Astrocyte (in vitro differentiated cells and primary cell): Measurements from ENCODE around the gene STXBP5.

Experiments
- EZH2 ChIP-seq: IDR thresholded peaks from 2 replicates; pipeline ENCODE4 v1.6.1; 2012; ENCODE audit warnings: mild to moderate bottlenecking, low read length, inconsistent platforms; ENCODE audit not compliant: insufficient read depth
- TF ChIP-seq, protein P1 (sequence below): IDR thresholded peaks from 2 replicates; pipeline ENCODE4 v1.5.1; 2011; ENCODE audit warnings: low read depth, mild to moderate bottlenecking, inconsistent platforms, low read length, moderate library complexity; ENCODE audit not compliant: insufficient read depth

DNA sequence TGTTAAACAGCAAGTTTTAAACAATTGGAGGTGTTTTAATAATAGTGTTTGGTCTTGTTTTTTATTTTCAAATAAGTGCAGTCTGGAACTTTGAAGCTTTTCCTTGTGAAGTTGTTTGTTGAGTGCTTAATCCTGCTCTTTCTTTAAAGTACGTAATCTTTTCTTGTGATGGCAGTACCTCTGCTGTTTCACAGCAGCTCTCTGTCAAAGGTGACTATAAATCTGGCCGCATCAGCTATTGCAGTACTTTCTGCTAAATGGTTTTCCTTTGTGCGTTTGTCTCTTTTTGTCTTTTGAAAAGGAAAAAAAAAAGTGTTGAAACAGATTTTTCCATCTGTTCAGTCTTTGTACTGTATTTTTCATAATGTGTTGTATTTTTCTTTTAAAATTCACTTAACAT is 12.7 kb downstream of the STXBP5 start:
- no peak for TF ChIP-seq EZH2
- TF ChIP-seq, protein P1, sequence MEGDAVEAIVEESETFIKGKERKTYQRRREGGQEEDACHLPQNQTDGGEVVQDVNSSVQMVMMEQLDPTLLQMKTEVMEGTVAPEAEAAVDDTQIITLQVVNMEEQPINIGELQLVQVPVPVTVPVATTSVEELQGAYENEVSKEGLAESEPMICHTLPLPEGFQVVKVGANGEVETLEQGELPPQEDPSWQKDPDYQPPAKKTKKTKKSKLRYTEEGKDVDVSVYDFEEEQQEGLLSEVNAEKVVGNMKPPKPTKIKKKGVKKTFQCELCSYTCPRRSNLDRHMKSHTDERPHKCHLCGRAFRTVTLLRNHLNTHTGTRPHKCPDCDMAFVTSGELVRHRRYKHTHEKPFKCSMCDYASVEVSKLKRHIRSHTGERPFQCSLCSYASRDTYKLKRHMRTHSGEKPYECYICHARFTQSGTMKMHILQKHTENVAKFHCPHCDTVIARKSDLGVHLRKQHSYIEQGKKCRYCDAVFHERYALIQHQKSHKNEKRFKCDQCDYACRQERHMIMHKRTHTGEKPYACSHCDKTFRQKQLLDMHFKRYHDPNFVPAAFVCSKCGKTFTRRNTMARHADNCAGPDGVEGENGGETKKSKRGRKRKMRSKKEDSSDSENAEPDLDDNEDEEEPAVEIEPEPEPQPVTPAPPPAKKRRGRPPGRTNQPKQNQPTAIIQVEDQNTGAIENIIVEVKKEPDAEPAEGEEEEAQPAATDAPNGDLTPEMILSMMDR, result no peak
